ENCODE measurements around the gene PTK6.

PTK6 gene

GRCh38 chr20:63568170-63568981, 31.2 kb upstream of the PTK6 start:
- Histone ChIP-seq H3K9me3 (ENCODE audit: control insufficient read depth, insufficient read depth, low read length) (no peaks in the 10 kb centered on the region), H3K36me3 (ENCODE audit: control insufficient read depth, insufficient read depth, low read length) (peaks cover 14% of the 10 kb centered on the region; the same call in 1 of the 2 replicates), H3K4me3 (ENCODE audit: low read length) (no peak overlapping the region), H3K27ac (ENCODE audit: low read length) (no peak overlapping the region), H3K4me1 (ENCODE audit: control insufficient read depth, insufficient read depth, low read length) (no peaks in the 10 kb centered on the region), H3K27me3 (ENCODE audit: control insufficient read depth, insufficient read depth, low read length) (no peaks in the 10 kb centered on the region)
- WGBS (ENCODE audit: insufficient coverage, insufficient read length): no CpG with 5 or more reads among the region's 43 CpGs
- no peak for DNase-seq (ENCODE audit: low read depth, low spot score)

GRCh38 chr20:63567386-63568169, 30.4 kb upstream of the PTK6 start:
- H3K4me1 ChIP-seq (ENCODE audit: control insufficient read depth, insufficient read depth, low read length): no peaks in the 10 kb centered on the region
- H3K4me3 ChIP-seq (ENCODE audit: low read length): no peak overlapping the region
- no peak for DNase-seq (ENCODE audit: low read depth, low spot score)
- no peak overlapping the region for H3K27ac ChIP-seq (ENCODE audit: low read length)
- no peaks in the 10 kb centered on the region for H3K9me3 ChIP-seq (ENCODE audit: control insufficient read depth, insufficient read depth, low read length)
- peaks cover 16% of the 10 kb centered on the region; the same call in 1 of the 2 replicates for H3K36me3 ChIP-seq (ENCODE audit: control insufficient read depth, insufficient read depth, low read length)
- H3K27me3 ChIP-seq (ENCODE audit: control insufficient read depth, insufficient read depth, low read length): no peaks in the 10 kb centered on the region
- WGBS (ENCODE audit: insufficient coverage, insufficient read length): no CpG with 5 or more reads among the region's 37 CpGs

- Histone ChIP-seq H3K27me3 (ENCODE audit: control insufficient read depth, insufficient read depth, low read length) (no peaks in the 10 kb centered on the region), H3K36me3 (ENCODE audit: control insufficient read depth, insufficient read depth, low read length) (peaks cover 15% of the 10 kb centered on the region; the same call in 1 of the 2 replicates), H3K4me1 (ENCODE audit: control insufficient read depth, insufficient read depth, low read length) (no peaks in the 10 kb centered on the region), H3K9me3 (ENCODE audit: control insufficient read depth, insufficient read depth, low read length) (no peaks in the 10 kb centered on the region), H3K4me3 (ENCODE audit: low read length) (no peak overlapping the region), H3K27ac (ENCODE audit: low read length) (no peak overlapping the region)
- whole genome bisulfite sequencing (ENCODE audit: insufficient coverage, insufficient read length): no CpG with 5 or more reads among the region's 22 CpGs
- no peak for DNase-seq (ENCODE audit: low read depth, low spot score)
Measured at GRCh38 chr20:63567136-63567385, 29.9 kb upstream of the PTK6 start.

GRCh38 chr20:63566395-63567135, 29.4 kb upstream of the PTK6 start:
- Histone ChIP-seq H3K9me3 (ENCODE audit: control insufficient read depth, insufficient read depth, low read length) (no peaks in the 10 kb centered on the region), H3K27ac (ENCODE audit: low read length) (no peak overlapping the region), H3K4me1 (ENCODE audit: control insufficient read depth, insufficient read depth, low read length) (no peaks in the 10 kb centered on the region), H3K36me3 (ENCODE audit: control insufficient read depth, insufficient read depth, low read length) (peaks cover 14% of the 10 kb centered on the region; the same call in 1 of the 2 replicates), H3K4me3 (ENCODE audit: low read length) (no peak overlapping the region), H3K27me3 (ENCODE audit: control insufficient read depth, insufficient read depth, low read length) (no peaks in the 10 kb centered on the region)
- no peak for DNase-seq (ENCODE audit: low read depth, low spot score)
- WGBS (ENCODE audit: insufficient coverage, insufficient read length): no CpG with 5 or more reads among the region's 46 CpGs

- Histone ChIP-seq H3K4me1 (ENCODE audit: control insufficient read depth, insufficient read depth, low read length) (no peaks in the 10 kb centered on the region), H3K36me3 (ENCODE audit: control insufficient read depth, insufficient read depth, low read length) (peaks cover 14% of the 10 kb centered on the region; the same call in 1 of the 2 replicates), H3K9me3 (ENCODE audit: control insufficient read depth, insufficient read depth, low read length) (no peaks in the 10 kb centered on the region), H3K4me3 (ENCODE audit: low read length) (no peak overlapping the region), H3K27ac (ENCODE audit: low read length) (no peak overlapping the region), H3K27me3 (ENCODE audit: control insufficient read depth, insufficient read depth, low read length) (no peaks in the 10 kb centered on the region)
- DNase-seq (ENCODE audit: low read depth, low spot score): no peak
- no CpG with 5 or more reads among the region's 43 CpGs for WGBS (ENCODE audit: insufficient coverage, insufficient read length)
Measured at GRCh38 chr20:63565699-63566335, 28.6 kb upstream of the PTK6 start.

GRCh38 chr20:63565021-63565698, 28.0 kb upstream of the PTK6 start:
- H3K27ac ChIP-seq (ENCODE audit: low read length): no peak overlapping the region
- peaks cover 17% of the 10 kb centered on the region; the same call in 1 of the 2 replicates for H3K36me3 ChIP-seq (ENCODE audit: control insufficient read depth, insufficient read depth, low read length)
- whole genome bisulfite sequencing (ENCODE audit: insufficient coverage, insufficient read length): no CpG with 5 or more reads among the region's 61 CpGs
- no peaks in the 10 kb centered on the region for H3K27me3 ChIP-seq (ENCODE audit: control insufficient read depth, insufficient read depth, low read length)
- H3K4me1 ChIP-seq (ENCODE audit: control insufficient read depth, insufficient read depth, low read length): no peaks in the 10 kb centered on the region
- no peaks in the 10 kb centered on the region for H3K9me3 ChIP-seq (ENCODE audit: control insufficient read depth, insufficient read depth, low read length)
- DNase-seq (ENCODE audit: low read depth, low spot score): no peak
- H3K4me3 ChIP-seq (ENCODE audit: low read length): no peak overlapping the region

GRCh38 chr20:63564036-63564810, 27.0 kb upstream of the PTK6 start:
- H3K4me1 ChIP-seq (ENCODE audit: control insufficient read depth, insufficient read depth, low read length): no peaks in the 10 kb centered on the region
- no CpG with 5 or more reads among the region's 62 CpGs for WGBS (ENCODE audit: insufficient coverage, insufficient read length)
- no peak overlapping the region for H3K4me3 ChIP-seq (ENCODE audit: low read length)
- no peaks in the 10 kb centered on the region for H3K9me3 ChIP-seq (ENCODE audit: control insufficient read depth, insufficient read depth, low read length)
- peaks cover 17% of the 10 kb centered on the region; the same call in 1 of the 2 replicates for H3K36me3 ChIP-seq (ENCODE audit: control insufficient read depth, insufficient read depth, low read length)
- no peaks in the 10 kb centered on the region for H3K27me3 ChIP-seq (ENCODE audit: control insufficient read depth, insufficient read depth, low read length)
- H3K27ac ChIP-seq (ENCODE audit: low read length): no peak overlapping the region
- DNase-seq (ENCODE audit: low read depth, low spot score): no peak

GRCh38 chr20:63563225-63563935, 26.2 kb upstream of the PTK6 start:
- Histone ChIP-seq H3K36me3 (ENCODE audit: control insufficient read depth, insufficient read depth, low read length) (peaks cover 17% of the 10 kb centered on the region; the same call in 1 of the 2 replicates), H3K4me3 (ENCODE audit: low read length) (no peak overlapping the region), H3K9me3 (ENCODE audit: control insufficient read depth, insufficient read depth, low read length) (no peaks in the 10 kb centered on the region)

More at GRCh38 chr20:63563225-63563935, 26.2 kb upstream of the PTK6 start:
- no peak for DNase-seq (ENCODE audit: low read depth, low spot score)
- Histone ChIP-seq H3K27ac (ENCODE audit: low read length) (no peak overlapping the region), H3K4me1 (ENCODE audit: control insufficient read depth, insufficient read depth, low read length) (no peaks in the 10 kb centered on the region), H3K27me3 (ENCODE audit: control insufficient read depth, insufficient read depth, low read length) (no peaks in the 10 kb centered on the region)
- no CpG with 5 or more reads among the region's 55 CpGs for WGBS (ENCODE audit: insufficient coverage, insufficient read length)

All from iPS DF 6.9 (cell line).